GM12873 (cell line): ENCODE data around the gene PCSK5.

Experiments used
- CTCF ChIP-seq: IDR thresholded peaks from 2 replicates; pipeline ENCODE4 v1.5.1; 2012; ENCODE audit warnings: low read depth, mild to moderate bottlenecking, moderate library complexity, low read length, control low read depth; ENCODE audit not compliant: insufficient read depth; ENCODE audit errors: missing control alignments

The PCSK5 gene

DNA sequence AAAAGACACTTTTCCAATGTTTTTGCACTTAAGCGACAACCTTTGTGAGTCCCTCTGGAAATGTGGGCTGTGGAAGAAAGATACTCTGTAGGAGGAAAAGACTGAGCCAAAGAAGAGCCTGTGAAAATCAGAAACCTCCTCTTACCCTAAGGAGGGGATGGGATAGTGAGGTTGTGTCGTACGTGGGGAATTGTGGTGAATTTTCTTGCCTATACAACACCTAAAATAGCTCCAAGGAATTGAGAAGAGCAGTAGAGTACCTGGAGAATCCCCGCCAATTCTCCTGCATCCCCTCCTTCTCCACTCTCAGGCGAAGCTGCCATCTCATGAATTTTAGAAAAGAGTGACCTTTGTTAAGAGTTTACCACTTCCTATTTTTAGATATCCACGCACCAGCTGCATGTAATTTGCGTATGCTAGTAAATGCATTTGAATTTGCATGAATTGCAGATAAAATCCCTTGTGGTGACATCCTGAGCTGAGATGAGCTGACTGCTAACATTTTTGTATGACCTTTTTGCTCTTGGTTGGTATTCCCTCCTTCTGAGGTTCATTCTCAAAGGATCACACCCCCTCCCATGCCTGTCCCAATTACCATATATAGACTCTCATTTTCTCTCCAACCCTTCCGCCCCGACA lies 147.2 kb downstream of the PCSK5 start:
- TF ChIP-seq CTCF: no peak

DNA sequence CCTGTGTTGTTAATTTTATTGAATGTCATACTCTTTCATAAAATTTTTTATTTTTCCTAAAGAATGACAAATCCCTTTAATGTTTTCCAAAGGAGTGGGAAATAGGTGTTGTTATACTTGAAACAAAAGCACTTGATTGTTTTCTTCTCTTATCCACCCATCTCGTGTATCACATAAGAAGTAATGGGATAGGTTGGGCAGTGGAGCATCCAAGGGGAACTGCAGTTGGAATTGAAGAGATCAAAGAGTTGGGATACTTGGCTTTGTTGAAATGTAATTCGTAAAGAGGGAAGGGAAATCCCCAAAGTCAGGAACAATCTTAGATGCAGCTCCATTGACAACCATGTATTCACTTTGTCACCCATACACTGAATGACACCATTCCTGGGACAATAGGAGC lies 148.0 kb downstream of the PCSK5 start:
- TF ChIP-seq CTCF: no peak

GRCh38 chr9:76044266-76044819 lies 153.9 kb downstream of the PCSK5 start:
- TF ChIP-seq CTCF: no peak

- no peak for TF ChIP-seq CTCF
Observed at GRCh38 chr9:76045221-76045620, 154.7 kb downstream of the PCSK5 start.

- no peak for TF ChIP-seq CTCF
Observed at GRCh38 chr9:76049341-76049740, 158.9 kb downstream of the PCSK5 start.

- TF ChIP-seq CTCF: no peak
Observed at GRCh38 chr9:76067696-76068095, 177.2 kb downstream of the PCSK5 start.

GRCh38 chr9:76077537-76077936 lies 187.1 kb downstream of the PCSK5 start:
- no peak for TF ChIP-seq CTCF
